K562 (cell line): ENCODE results near the gene TRMT10A. TPM values are rescaled to one million over a fixed set of nuclear protein-coding genes. Genes with fewer than 3 reads are reported as not detected.
A peak's percentile ranks its signal among the peaks of the same experiment; 100 is the strongest.

Source experiments
- ATF6 ChIP-seq: sonication (generic); formaldehyde crosslinking; IDR thresholded peaks from 2 replicates; pipeline ENCODE4 v1.4.0; 2020; ENCODE audit warnings: mild to moderate bottlenecking, missing genetic modification reagents
- GABPA ChIP-seq: fragments of 200-800 bp; sonication (Bioruptor generic); conservative IDR thresholded peaks from 2 replicates; pipeline ENCODE4 v1.6.1; 2016; ENCODE audit warnings: low read depth, missing genetic modification characterization, missing compliant biosample characterization
- KLF16 ChIP-seq: IDR thresholded peaks from 2 replicates; pipeline ENCODE4 v1.6.1; 2016; ENCODE audit warnings: antibody characterized with exemption
- L3MBTL2 ChIP-seq: fragments of 450-650 bp; IDR thresholded peaks from 2 replicates; pipeline ENCODE4 v1.6.1; 2016; ENCODE audit warnings: mild to moderate bottlenecking, moderate library complexity
- LCOR ChIP-seq: sonication (generic); formaldehyde crosslinking; IDR thresholded peaks from 2 replicates; pipeline ENCODE4 v1.8.0; 2022; ENCODE audit warnings: mild to moderate bottlenecking, missing genetic modification reagents
- MIER1 ChIP-seq: fragments of 450-650 bp; IDR thresholded peaks from 2 replicates; pipeline ENCODE4 v1.6.1; 2016; ENCODE audit warnings: antibody characterized with exemption, mild to moderate bottlenecking, low read depth
- MYC ChIP-seq, 2 experiments: fragments of 250-450 bp in 1 of 2; sonication (Bioruptor Pico) in 1 of 2; IDR thresholded peaks; 2 replicates each; pipeline versions ENCODE4 v1.5.1 to v1.6.1; 2012 to 2021; ENCODE audit warnings: low read depth in 2 of 2, borderline replicate concordance in 1 of 2, improper control_type of control experiment in 1 of 2, low read length in 1 of 2, mild to moderate bottlenecking in 1 of 2, moderate library complexity in 1 of 2
- PCBP2 ChIP-seq: fragments of 200-400 bp; formaldehyde crosslinking; IDR thresholded peaks from 2 replicates; pipeline ENCODE4 v1.6.1; 2018; ENCODE audit warnings: low read length, low read depth, mild to moderate bottlenecking, moderate library complexity; ENCODE audit not compliant: poor library complexity, severe bottlenecking
- SIN3B ChIP-seq: fragments of 450-650 bp; IDR thresholded peaks from 2 replicates; pipeline ENCODE4 v1.6.1; 2017; ENCODE audit warnings: low read depth, mild to moderate bottlenecking, moderate library complexity
- SMAD3 ChIP-seq: fragments of 450-650 bp; formaldehyde crosslinking; conservative IDR thresholded peaks from 2 replicates; pipeline ENCODE4 v1.4.0; 2020; ENCODE audit warnings: mild to moderate bottlenecking
- SMC3 ChIP-seq: conservative IDR thresholded peaks from 2 replicates; pipeline ENCODE4 v1.6.1; 2011; ENCODE audit warnings: low read depth, low read length, improper control_type of control experiment; ENCODE audit not compliant: insufficient read depth
- TBL1XR1 ChIP-seq, 2 experiments: IDR thresholded peaks; 2 replicates each; pipeline ENCODE4 v1.6.1; 2012; ENCODE audit warnings: improper control_type of control experiment in 2 of 2, low read length in 2 of 2, mild to moderate bottlenecking in 1 of 2
- ZNF175 ChIP-seq: fragments of 200-800 bp; sonication (Bioruptor generic); IDR thresholded peaks from 2 replicates; pipeline ENCODE4 v1.6.1; 2016; ENCODE audit warnings: low read depth, mild to moderate bottlenecking, missing genetic modification characterization, missing compliant biosample characterization
- ZNF318 ChIP-seq, 2 experiments: fragments of 450-650 bp; IDR thresholded peaks; 2 replicates each; pipeline ENCODE4 v1.6.1; 2016; ENCODE audit warnings: mild to moderate bottlenecking in 2 of 2, borderline replicate concordance in 1 of 2, low read depth in 1 of 2, moderate library complexity in 1 of 2
- polyA plus RNA-seq, 8 experiments: library from polyadenylated mRNA; depleted of rRNA in 4 of 8; stranded (reverse) in 5 of 8; unstranded in 3 of 8; fragments of >200 nt; fragmentation: Nextera tagmentation in 2 of 8; fragmentation: Illumina TruSeq in 1 of 8; extraction: Ambion mirVana in 2 of 8; extraction: Trizol in 1 of 8; gene quantifications; 2 replicates each; pipeline versions ENCODE4 v1.2.1 to v1.2.3, GENCODE V29; 2011 to 2014; ENCODE audit warnings: inconsistent platforms in 1 of 8, missing spikeins in 1 of 8
- total RNA-seq, 7 experiments: library from RNA; depleted of rRNA in 6 of 7; stranded (reverse); fragments of >200 nt in 6 of 7; fragmentation: Illumina TruSeq in 2 of 7; extraction: Trizol in 2 of 7; gene quantifications; 2 replicates each; pipeline versions ENCODE4 v1.2.1 to v1.2.3, GENCODE V29; 2011 to 2021; ENCODE audit warnings: low replicate concordance in 1 of 7
- TF ChIP-seq, protein P1 (sequence below): sonication (generic); formaldehyde crosslinking; IDR thresholded peaks from 2 replicates; pipeline ENCODE4 v1.9.0; 2022; ENCODE audit warnings: mild to moderate bottlenecking, missing genetic modification reagents

Gene TRMT10A
- total and polyA plus RNA-seq, 9 of the 15 experiments (the other 6 are each of a cell fraction or from before 2014, with no cell fraction given) = 6.5 to 16.1 (median 12.7) TPM

DNA sequence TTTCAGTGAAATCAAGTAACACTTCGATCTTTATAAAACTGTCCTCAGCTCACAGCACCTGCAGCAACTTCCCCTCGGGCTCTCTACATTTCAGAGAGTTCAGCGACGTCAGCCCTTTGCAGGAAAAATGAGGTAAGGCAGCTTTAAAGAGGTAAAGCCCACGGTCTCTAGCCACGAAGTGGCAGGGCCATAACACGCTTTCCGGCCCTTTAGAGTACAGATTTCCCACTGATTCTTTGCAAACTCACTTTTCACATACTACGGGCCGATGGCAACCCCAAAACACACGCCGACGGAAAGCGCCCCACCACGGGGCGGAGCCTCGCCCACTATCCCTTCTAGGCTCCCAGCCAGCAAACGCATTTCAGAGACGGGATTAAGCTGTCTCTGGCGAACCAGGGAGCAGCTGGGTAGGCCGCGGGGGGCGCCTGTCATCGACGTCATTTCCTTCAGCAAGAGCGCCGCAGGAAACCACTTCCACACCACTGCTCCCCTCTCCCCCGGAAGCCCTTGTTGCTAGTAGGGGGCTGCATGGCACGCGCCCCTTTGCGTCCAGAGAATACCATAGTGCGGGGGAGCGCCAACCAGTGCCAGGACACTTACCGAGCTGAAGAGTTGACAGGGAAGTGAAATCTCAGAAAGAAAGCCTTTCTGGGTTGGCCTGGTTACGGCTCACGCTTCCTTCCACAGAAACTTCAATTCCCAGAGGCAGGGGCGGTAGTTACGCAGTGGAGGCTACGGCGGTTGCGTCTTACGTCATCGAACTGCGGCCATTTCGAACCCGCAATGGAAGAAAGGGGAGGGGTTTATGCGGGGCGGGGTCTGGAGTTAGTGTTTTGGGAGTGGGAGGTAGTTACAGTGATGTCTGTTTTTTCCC lies at the start of gene TRMT10A (continued):
- TF ChIP-seq ZNF175 (CRISPR knock-in tag) (0 out of 2 replicates have a peak, but pooled peaks have one; percentile 23), KLF16 (no peak), SMAD3 (no peak), PCBP2 (no peak), ATF6 (CRISPR knock-in tag) (0 out of 2 replicates have a peak, but pooled peaks have one; percentile 43), SIN3B (peak; percentile 73), ZNF318 (IDR thresholded peaks at IDR 0.05; ENCODE audit: borderline replicate concordance in 1 of 2, low read depth in 1 of 2) (0 out of 4 replicates have a peak, but pooled peaks of 1 of the 2 experiments have one; percentile 16), MYC (IDR thresholded peaks at IDR 0.05; ENCODE audit: low read depth, low read length) (peak; percentile 69; the same call in 1 of the 2 replicates), MYC (CRISPR knock-in tag; IDR thresholded peaks at IDR 0.05; ENCODE audit: borderline replicate concordance, low read depth) (no peak), TBL1XR1 (IDR thresholded peaks at IDR 0.05; ENCODE audit: low read length in 2 of 2) (peak in 1 of 2 experiments; percentile 67; a peak in 1 of 4 replicates), MIER1 (no peak), SMC3 (no peak), L3MBTL2 (peak; percentile 71), GABPA (tag) (peak; percentile 98), LCOR (CRISPR knock-in tag) (no peak; the same call in 1 of the 2 replicates)
- TF ChIP-seq, protein P1, sequence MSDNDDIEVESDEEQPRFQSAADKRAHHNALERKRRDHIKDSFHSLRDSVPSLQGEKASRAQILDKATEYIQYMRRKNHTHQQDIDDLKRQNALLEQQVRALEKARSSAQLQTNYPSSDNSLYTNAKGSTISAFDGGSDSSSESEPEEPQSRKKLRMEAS (CRISPR knock-in tag) = peak; percentile 32; the same call in 1 of the 2 replicates
